Measurements from ENCODE around the gene CEACAM6.
"Not testable (repeated sequence)": the region's sequence is repeated elsewhere in the genome, so short reads cannot be mapped to it uniquely, and the experiment has no call there.

The CEACAM6 gene

DNA sequence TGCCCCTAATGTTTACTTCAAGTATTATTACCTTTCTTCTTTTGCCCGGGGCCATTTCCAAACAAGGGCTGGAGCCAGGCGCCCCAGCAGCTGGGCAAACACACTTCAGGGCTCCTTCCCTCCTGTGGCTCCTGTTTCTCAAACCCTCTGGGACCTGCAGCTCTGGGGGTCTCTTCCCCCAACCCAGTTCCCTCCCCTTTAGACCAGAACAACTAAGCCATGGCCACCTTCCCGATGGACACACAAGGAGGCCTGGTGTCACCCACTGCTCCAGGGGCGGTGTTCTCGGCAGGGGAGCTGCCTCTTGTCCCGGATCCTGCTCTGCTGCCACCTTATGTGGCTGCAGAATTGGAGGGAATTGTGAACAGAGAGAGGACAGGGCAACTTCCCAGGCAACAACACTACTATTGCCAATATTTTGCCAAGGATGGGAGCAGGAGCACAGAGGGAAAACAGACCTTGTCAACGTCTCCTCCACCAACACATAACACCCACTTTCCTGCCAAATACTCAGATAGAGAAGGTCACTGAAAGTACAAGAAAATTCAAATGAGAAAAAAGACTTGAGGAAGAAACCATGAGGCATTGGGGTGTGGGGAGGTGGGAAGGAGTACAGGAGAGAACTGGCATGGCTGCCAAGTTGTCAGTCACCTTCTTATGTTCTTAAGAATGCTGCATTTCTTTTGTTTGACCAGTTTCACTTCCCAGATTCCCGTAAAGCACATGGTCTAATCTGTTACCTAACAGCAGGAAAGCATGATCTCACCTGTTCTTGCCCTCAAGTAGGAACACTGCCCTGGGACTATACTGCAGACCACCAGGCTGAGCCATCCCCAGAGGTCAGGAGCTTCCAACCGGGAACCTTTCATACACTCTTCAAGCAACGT, 4.8 kb upstream of the CEACAM6 start:
- not testable (repeated sequence) for DNase-seq

DNA sequence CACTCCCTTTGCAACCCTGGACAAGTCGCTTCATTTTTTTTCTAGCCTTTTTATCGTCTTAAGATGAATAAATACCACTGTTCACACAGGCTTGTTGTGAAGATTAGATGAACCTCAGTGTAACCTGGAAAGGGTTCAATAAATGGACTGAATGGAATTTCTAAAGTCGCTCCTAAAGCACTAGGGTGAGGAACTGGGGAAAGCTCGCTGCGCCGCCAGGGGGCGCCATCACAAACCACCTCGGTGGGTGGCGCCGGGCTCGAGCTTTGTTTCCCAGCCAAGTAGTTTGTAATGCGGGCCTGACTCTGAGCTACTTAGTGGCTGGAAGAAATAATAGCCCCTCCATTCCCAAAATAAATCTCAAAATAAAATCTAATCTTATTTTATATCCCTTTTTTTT, 2.2 kb upstream of the CEACAM6 start:
- DNase-seq = peak in 1 of 2 experiments; percentile 13

- DNase-seq = peak in 1 of 2 experiments; percentile 40
These were observed 1.3 kb upstream of the CEACAM6 start for GRCh38 chr19:41753936-41754529.

- no peak for DNase-seq
These were observed 3.5 kb downstream of the CEACAM6 start for GRCh38 chr19:41758846-41759245.

DNA sequence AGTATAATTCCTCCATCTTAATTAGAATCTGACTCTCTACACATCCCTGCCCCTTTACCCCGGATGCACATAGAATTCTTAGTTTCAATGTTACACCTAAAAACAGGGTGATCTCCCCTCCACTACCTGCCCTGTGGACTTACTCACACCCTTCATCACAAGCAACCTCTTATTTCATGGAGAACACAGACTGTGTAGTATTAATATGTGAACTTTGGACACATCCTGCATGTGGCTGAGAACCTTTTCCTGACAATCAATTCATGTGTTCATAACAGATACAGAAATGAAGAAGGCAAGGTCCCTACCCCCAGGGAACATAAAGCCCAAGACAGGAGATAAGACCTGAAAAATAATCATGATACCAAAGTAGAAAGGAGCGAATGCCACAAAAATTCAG, 11.8 kb downstream of the CEACAM6 start:
- no peak for DNase-seq

DNA sequence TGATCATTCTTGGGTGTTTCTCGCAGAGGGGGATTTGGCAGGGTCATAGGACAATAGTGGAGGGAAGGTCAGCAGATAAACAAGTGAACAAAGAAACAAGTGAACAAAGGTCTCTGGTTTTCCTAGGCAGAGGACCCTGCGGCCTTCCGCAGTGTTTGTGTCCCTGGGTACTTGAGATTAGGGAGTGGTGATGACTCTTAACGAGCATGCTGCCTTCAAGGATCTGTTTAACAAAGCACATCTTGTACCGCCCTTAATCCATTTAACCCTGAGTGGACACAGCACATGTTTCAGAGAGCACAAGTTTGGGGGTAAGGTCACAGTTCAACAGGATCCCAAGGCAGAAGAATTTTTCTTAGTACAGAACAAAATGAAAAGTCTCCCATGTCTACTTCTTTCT, 12.8 kb downstream of the CEACAM6 start:
- DNase-seq = not testable (repeated sequence)

DNA sequence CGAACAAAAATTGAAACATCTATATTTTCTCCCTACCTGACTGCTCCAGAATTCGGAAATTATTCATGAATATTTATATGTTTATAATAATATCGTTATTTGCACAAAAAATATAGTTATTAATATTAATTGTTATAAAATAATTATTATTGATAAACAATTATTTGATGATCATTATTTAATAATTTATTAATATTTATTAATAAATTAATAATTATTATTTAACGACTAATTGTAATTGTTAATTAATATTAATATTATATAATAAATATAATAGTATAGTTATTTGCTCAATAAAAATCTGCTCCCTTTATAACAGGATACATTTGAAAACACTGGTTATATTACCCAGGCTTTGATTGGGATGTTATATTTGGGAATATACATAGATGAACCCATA, 14.3 kb downstream of the CEACAM6 start:
- no peak for DNase-seq

DNA sequence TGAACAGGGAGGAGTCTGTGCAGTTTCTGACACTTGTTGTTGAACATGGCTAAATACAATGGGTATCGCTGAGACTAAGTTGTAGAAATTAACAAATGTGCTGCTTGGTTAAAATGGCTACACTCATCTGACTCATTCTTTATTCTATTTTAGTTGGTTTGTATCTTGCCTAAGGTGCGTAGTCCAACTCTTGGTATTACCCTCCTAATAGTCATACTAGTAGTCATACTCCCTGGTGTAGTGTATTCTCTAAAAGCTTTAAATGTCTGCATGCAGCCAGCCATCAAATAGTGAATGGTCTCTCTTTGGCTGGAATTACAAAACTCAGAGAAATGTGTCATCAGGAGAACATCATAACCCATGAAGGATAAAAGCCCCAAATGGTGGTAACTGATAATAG, 16.1 kb downstream of the CEACAM6 start:
- DNase-seq = no peak

- DNase-seq = no peak
These were observed 19.2 kb downstream of the CEACAM6 start for GRCh38 chr19:41774515-41774980.

DNA sequence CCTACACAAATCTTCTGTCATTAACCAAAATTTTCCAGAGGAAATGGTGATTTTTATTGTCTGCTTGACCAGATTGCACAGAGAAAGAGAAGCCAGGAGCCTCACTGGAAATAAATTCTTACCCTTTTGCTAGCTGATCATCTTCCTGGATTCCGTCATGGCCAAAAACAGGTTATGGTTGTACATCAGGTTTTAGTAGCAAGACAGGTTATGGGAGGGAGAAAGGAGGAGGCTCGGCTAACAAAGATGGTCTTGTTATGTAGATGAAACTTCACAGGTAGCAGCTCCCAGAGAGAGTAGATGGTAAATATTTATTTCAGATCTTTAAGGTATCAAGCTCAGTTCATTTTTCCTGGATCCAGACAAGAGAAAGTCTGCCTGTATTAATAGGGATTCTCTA, 21.4 kb downstream of the CEACAM6 start:
- no peak for DNase-seq

DNA sequence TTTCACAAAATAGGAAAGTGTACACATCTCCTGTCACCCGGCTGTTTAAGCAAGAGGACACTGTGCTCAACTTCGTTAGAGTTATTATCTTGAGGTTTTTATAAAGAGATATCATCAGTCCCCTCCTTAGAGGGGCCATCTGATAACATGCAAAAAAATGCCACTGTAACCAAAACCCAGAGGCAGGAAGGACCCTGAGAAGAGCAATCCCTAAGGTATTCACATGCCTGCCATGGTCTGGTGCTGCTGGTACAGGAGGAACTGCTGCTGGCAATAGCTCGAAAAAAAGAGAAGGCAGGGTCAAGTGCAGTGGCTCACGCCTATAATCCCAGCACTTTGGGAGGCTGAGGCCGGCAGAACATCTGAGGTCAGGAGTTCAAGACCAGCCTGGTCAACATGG, 28.3 kb downstream of the CEACAM6 start:
- no peak for DNase-seq

DNA sequence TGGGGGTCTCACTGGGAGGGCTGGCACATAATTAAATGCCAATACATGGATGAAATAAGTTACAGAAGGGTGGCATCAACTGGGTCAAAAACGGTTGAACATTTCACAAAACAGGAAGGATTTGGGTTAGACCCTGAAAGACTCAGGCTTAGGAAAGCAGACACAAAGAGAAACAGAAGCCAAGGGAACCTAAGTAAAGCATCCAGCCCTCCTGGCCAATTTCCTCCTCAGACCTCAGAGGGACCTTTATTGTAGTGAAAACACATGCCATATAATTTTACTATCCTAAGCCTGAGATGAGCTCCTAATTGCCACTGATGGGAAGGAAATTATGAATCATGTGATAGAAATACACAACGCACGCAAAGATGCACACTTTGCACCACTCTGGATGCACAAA, 29.0 kb downstream of the CEACAM6 start:
- DNase-seq = no peak

GRCh38 chr19:41784743-41785142, 29.4 kb downstream of the CEACAM6 start:
- no peak for DNase-seq

DNA sequence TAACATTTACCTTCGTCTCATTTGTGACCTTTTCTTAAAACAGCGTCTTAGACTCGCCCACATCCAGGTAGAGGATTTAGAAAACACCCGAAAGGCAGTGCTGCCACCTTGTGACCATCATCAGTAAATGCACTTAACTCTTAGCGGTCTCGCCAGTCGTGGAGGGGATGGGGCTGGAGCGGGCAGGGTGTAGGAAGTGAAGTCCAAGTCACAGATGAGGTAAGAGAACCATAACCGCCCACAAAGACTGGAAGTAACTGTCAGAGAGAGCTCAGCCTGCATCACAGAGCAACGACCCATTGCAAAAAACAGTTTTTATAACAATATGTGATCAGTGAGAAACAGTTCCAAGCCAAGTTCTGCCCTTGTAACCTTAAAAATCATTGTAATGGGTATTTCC, 30.3 kb downstream of the CEACAM6 start:
- peak in 1 of 2 experiments; percentile 61 for DNase-seq

DNA sequence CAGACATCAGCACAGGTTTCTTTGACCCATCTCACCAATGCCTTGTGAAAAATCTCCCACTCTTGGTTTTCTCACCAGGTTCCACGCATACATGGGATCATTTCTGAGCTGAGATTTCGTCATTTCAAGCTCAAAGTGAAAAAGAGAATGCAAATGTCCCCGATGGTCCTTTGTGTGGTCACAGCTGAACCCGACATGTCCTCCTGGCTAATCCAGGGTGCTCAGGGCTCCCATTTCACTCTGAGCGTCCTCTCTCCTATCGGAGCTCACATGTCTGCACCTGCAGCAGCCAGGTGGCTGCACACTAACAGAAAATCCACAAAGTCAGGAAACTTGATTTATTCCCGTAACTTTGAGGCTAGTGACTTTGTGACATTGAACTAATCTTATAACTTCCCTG, 31.7 kb downstream of the CEACAM6 start:
- no peak for DNase-seq

DNA sequence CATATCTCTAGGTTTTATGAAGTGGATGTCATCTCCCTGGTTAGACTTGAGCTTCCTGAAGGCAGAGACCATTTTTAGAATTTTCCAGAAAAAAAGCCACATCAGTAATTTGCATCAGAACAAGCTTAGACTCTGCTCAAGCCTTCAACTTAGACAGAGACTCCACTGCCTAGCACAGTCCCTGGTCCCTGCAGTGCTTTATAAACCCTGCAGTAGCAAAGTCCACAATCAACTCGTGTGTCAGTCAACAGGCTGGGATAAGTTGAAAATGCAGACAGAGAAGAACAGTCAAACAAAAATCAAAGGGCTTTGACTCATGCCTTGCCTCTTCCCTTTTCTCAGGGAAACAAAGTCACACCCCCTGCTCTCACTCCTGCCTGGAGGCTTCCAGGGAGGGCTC, 33.2 kb downstream of the CEACAM6 start:
- DNase-seq = not testable (repeated sequence)

DNA sequence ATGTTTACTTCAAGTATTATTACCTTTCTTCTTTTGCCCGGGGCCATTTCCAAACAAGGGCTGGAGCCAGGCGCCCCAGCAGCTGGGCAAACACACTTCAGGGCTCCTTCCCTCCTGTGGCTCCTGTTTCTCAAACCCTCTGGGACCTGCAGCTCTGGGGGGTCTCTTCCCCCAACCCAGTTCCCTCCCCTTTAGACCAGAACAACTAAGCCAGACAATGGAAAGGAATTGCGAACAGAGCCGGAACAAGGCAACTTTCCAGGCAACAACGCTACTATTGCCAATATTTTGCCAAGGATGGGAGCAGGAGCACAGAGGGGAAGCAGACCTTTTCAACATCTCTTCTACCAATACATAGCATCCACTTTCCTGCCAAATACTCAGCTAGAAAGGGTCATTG, 33.7 kb downstream of the CEACAM6 start:
- DNase-seq = not testable (repeated sequence)

- DNase-seq = no peak
These were observed 37.4 kb downstream of the CEACAM6 start for GRCh38 chr19:41792513-41793413.

DNA sequence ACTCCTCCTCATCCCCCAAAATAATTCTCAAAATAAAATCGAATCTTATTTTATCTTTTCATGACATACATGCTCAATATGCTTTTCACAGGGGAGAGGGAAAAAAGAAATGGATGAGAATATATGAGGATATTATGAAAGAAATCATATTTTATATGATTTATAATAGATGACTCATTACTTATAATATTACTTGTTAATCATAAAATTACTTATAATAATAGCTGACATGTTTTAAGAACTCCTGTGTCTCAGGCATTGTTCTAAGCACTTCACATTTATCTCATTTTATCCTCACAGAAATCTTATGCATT, 38.0 kb downstream of the CEACAM6 start:
- DNase-seq = no peak

GRCh38 chr19:41795031-41795461, 39.7 kb downstream of the CEACAM6 start:
- DNase-seq = peak in 1 of 2 experiments; percentile 33

GRCh38 chr19:41796362-41796761, 41.0 kb downstream of the CEACAM6 start, which contains the start of gene CEACAM3:
Gene CEACAM3, plus strand, starts transcription at chr19:41796587. Its CDS starts 91 bp downstream, at chr19:41796678.
- DNase-seq = no peak

DNA sequence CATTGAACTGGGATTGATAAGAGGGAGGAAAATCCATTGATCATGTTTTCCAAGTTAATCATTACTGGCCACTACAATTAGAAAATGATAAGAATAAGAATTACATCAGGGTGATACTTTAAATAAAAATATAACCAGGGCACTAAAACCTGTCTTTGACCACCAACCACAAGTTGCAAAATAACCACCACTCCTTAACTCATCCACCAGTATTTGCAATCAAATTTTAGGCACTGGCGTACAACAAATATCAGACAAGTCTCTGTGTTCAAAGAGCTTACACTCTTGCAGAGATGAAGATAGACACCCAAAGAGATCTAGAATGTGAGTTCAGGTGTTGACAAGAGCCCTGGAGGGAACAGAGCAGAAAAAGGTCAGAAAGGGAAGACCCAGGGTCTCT, 41.6 kb downstream of the CEACAM6 start:
- DNase-seq = no peak

DNA sequence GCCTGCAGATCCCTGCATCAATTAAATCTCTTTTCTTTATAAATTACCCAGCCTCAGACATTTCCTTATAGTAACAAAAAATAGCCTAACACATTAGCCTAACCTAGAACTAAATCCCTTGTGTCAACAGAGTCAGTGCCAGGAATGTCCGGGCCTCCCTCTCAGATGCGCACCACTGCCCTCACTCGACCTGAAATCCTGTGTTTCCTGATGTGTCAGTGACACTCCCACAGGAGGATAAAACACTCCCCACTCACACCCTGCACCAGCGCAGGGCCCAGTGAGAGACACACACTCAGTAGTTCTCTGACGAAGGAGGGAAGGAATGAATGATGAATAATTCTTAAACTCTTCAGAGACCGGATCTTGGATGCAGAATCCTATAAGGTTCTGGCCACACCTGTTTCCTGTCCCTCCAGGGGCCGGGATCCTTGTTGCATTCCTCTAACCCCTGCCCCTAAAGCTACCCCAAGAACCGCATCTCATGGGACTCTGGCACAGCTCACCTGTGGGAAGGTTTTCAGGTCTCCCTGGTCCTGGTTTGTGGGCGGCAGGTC, 44.2 kb downstream of the CEACAM6 start:
- DNase-seq = no peak

Measured in SW 1271 (cell line).